ENCODE results near the gene MTHFR. TPM values are rescaled to one million over a fixed set of nuclear protein-coding genes. Genes with fewer than 3 reads are reported as not detected.
A peak's percentile ranks its signal among the peaks of the same experiment; 100 is the strongest.

The MTHFR gene
- total RNA-seq, 1 experiment from 2014 or later: 27.8 TPM

- no peaks in the 10 kb centered on the region for H3K9me3 ChIP-seq
- ChIA-PET CTCF (no interaction called here), POLR2A (interaction anchor here (0.5 kb wide), 1 partner anchor 11 kb away, joined by 3 read pairs; the partner anchor contains the start of genes CLCN6 and MTHFR)
- H3K27ac Mint-ChIP-seq (ENCODE audit: unreplicated experiment): no peak overlapping the region
- peaks cover 14% of the 10 kb centered on the region for H3K36me3 Mint-ChIP-seq (ENCODE audit: insufficient read depth, unreplicated experiment)
- no peaks in the 10 kb centered on the region for H3K9me3 Mint-ChIP-seq (ENCODE audit: unreplicated experiment)
- H3K4me1 ChIP-seq: peaks cover 19% of the 10 kb centered on the region
- no peak for DNase-seq
- H3K27me3 ChIP-seq (replicated peaks; ENCODE audit: control insufficient read depth, insufficient read depth, low read length): no peaks in the 10 kb centered on the region
- peaks cover 1% of the 10 kb centered on the region; the same call in 1 of the 2 replicates for H3K36me3 ChIP-seq (ENCODE audit: control insufficient read depth, insufficient read depth, low read length)
- BruUV-seq (replicated peaks): no TSS peak
- no peak for TF ChIP-seq CTCF (IDR thresholded peaks at IDR 0.05; ENCODE audit: insufficient read depth in 1 of 2, low read depth in 1 of 2, low read length in 1 of 2, severe bottlenecking in 1 of 2, unreplicated experiment in 1 of 2)
- H3K27me3 Mint-ChIP-seq (ENCODE audit: insufficient read depth, unreplicated experiment): no peaks in the 10 kb centered on the region
- no peak overlapping the region for H3K4me3 ChIP-seq (ENCODE audit: low read depth, low read length)
- H3K4me1 Mint-ChIP-seq (ENCODE audit: low read depth, unreplicated experiment): peaks cover 25% of the 10 kb centered on the region
- no peak overlapping the region for H3K4me3 Mint-ChIP-seq (ENCODE audit: unreplicated experiment)
- intact Hi-C loops (cut with micrococcal nuclease; ENCODE audit: unreplicated experiment): no loop called here
Measured at GRCh38 chr1:11794446-11795237, 11.1 kb downstream of the MTHFR start.

- POLR2A ChIA-PET: interaction anchor here (0.5 to 1.0 kb wide), 2 partner anchors 12 to 18 kb away, joined by 3 read pairs; partner anchors contain the start of genes CLCN6 and MTHFR
- DNase-seq: no peak
- peaks cover 14% of the 10 kb centered on the region for H3K36me3 Mint-ChIP-seq (ENCODE audit: insufficient read depth, unreplicated experiment)
- no peak for TF ChIP-seq CTCF (IDR thresholded peaks at IDR 0.05; ENCODE audit: insufficient read depth in 1 of 2, low read depth in 1 of 2, low read length in 1 of 2, severe bottlenecking in 1 of 2, unreplicated experiment in 1 of 2)
- peaks cover 25% of the 10 kb centered on the region for H3K4me1 Mint-ChIP-seq (ENCODE audit: low read depth, unreplicated experiment)
- CTCF ChIA-PET: no interaction called here
- peaks cover 1% of the 10 kb centered on the region; the same call in 1 of the 2 replicates for H3K36me3 ChIP-seq (ENCODE audit: control insufficient read depth, insufficient read depth, low read length)
- peaks cover 19% of the 10 kb centered on the region for H3K4me1 ChIP-seq
- H3K9me3 Mint-ChIP-seq (ENCODE audit: unreplicated experiment): no peaks in the 10 kb centered on the region
- no peaks in the 10 kb centered on the region for H3K9me3 ChIP-seq
- H3K4me3 Mint-ChIP-seq (ENCODE audit: unreplicated experiment): no peak overlapping the region
- H3K27me3 ChIP-seq (replicated peaks; ENCODE audit: control insufficient read depth, insufficient read depth, low read length): no peaks in the 10 kb centered on the region
- no peaks in the 10 kb centered on the region for H3K27me3 Mint-ChIP-seq (ENCODE audit: insufficient read depth, unreplicated experiment)
- no peak overlapping the region for H3K27ac Mint-ChIP-seq (ENCODE audit: unreplicated experiment)
- no peak overlapping the region for H3K4me3 ChIP-seq (ENCODE audit: low read depth, low read length)
- no TSS peak for BruUV-seq (replicated peaks)
- intact Hi-C loops (cut with micrococcal nuclease; ENCODE audit: unreplicated experiment): no loop called here
Measured at GRCh38 chr1:11793819-11794218, 11.9 kb downstream of the MTHFR start.

- Histone ChIP-seq H3K4me3 (ENCODE audit: low read depth, low read length) (no peak overlapping the region), H3K9me3 (no peaks in the 10 kb centered on the region), H3K4me1 (peaks cover 33% of the 10 kb centered on the region), H3K27me3 (replicated peaks; ENCODE audit: control insufficient read depth, insufficient read depth, low read length) (no peaks in the 10 kb centered on the region), H3K36me3 (ENCODE audit: control insufficient read depth, insufficient read depth, low read length) (peaks cover 1% of the 10 kb centered on the region; the same call in 1 of the 2 replicates)
- DNase-seq: peak in 1 of 2 experiments; percentile 20
- BruUV-seq (replicated peaks): no TSS peak
- Mint-ChIP-seq H3K27ac (ENCODE audit: unreplicated experiment) (peak overlapping the region; percentile 84), H3K4me3 (ENCODE audit: unreplicated experiment) (no peak overlapping the region), H3K36me3 (ENCODE audit: insufficient read depth, unreplicated experiment) (peaks cover 16% of the 10 kb centered on the region), H3K4me1 (ENCODE audit: low read depth, unreplicated experiment) (peaks cover 25% of the 10 kb centered on the region), H3K9me3 (ENCODE audit: unreplicated experiment) (no peaks in the 10 kb centered on the region), H3K27me3 (ENCODE audit: insufficient read depth, unreplicated experiment) (no peaks in the 10 kb centered on the region)
- no peak for TF ChIP-seq CTCF (IDR thresholded peaks at IDR 0.05; ENCODE audit: insufficient read depth in 1 of 2, low read depth in 1 of 2, low read length in 1 of 2, severe bottlenecking in 1 of 2, unreplicated experiment in 1 of 2)
- CTCF ChIA-PET: interaction anchor here (1.2 kb wide), 1 partner anchor 44 kb away, joined by 3 read pairs; no protein-coding TSS in a partner anchor
- intact Hi-C loops (cut with micrococcal nuclease; ENCODE audit: unreplicated experiment): loop anchor here (1.0 kb wide), 1 partner anchor 11 kb away; no protein-coding TSS in a partner anchor
- POLR2A ChIA-PET: interaction anchor here (0.8 to 1.2 kb wide), 2 partner anchors 116 to 118 kb away, joined by 3 to 9 read pairs; no protein-coding TSS in a partner anchor
Measured at GRCh38 chr1:11792106-11792505, 13.7 kb downstream of the MTHFR start.

Data from Caco-2 (cell line).